OCI-LY7 (cell line): ENCODE data around the gene ENOX2. TPM values are rescaled to one million over a fixed set of nuclear protein-coding genes. Genes with fewer than 3 reads are reported as not detected.

Source experiments
- BruUV-seq: library from RNA; stranded (reverse); fragments of 400-500 nt; replicated peaks from 2 replicates; lab custom pipeline; 2021; lab: Mats Ljungman, UMichigan
- CTCF ChIA-PET: fragments of 300-600 bp; sonication (Branson Sonifier 250); formaldehyde crosslinking; loops from one replicate; lab custom pipeline; 2022; ENCODE audit warnings: antibody characterized with exemption; ENCODE audit not compliant: unreplicated experiment; lab: Charles Lee
- POLR2A ChIA-PET: fragments of 300-600 bp; sonication (Branson Sonifier 250); formaldehyde crosslinking; loops from one replicate; lab custom pipeline; 2022; ENCODE audit warnings: antibody characterized with exemption; lab: Charles Lee
- DNase-seq: peaks from one replicate; pipeline ENCODE4 v3.0.0-alpha.2; 2015; ENCODE audit warnings: low spot score
- H2AFZ ChIP-seq: fragments of 200-600 bp; sonication (generic), shearing (Covaris generic); 2 replicates; pipeline ENCODE4 v1.6.1; 2014; ENCODE audit warnings: mild to moderate bottlenecking, antibody characterized with exemption, low read length, moderate library complexity
- H3K27ac ChIP-seq: fragments of 200-600 bp; sonication (generic); 2 replicates; pipeline ENCODE4 v1.5.1; 2014; ENCODE audit warnings: mixed run types, low read depth, mild to moderate bottlenecking, moderate library complexity, low read length, inconsistent platforms; ENCODE audit not compliant: poor library complexity, severe bottlenecking
- H3K36me3 ChIP-seq: fragments of 200-600 bp; sonication (generic); 2 replicates; pipeline ENCODE4 v1.6.1; 2014; ENCODE audit warnings: mild to moderate bottlenecking, antibody characterized with exemption, low read length, moderate library complexity, mixed read lengths; ENCODE audit not compliant: insufficient read depth
- H3K4me1 ChIP-seq: fragments of 200-600 bp; sonication (generic); 2 replicates; pipeline ENCODE4 v1.5.1; 2014; ENCODE audit warnings: mild to moderate bottlenecking, low read length; ENCODE audit not compliant: insufficient read depth, poor library complexity, severe bottlenecking
- H3K4me2 ChIP-seq: fragments of 200-600 bp; sonication (generic); 2 replicates; pipeline ENCODE4 v1.6.1; 2014; ENCODE audit warnings: mild to moderate bottlenecking, low read length
- H3K4me3 ChIP-seq: fragments of 200-600 bp; sonication (generic); 2 replicates; pipeline ENCODE4 v1.5.1; 2014; ENCODE audit warnings: mild to moderate bottlenecking, low read depth, low read length; ENCODE audit not compliant: poor library complexity, severe bottlenecking
- H3K79me2 ChIP-seq: fragments of 200-600 bp; sonication (generic); 2 replicates; pipeline ENCODE4 v1.6.1; 2016; ENCODE audit warnings: low read depth, mild to moderate bottlenecking, low read length, moderate library complexity, mixed read lengths; ENCODE audit not compliant: insufficient read depth
- H3K9me2 ChIP-seq: fragments of 200-600 bp; sonication (generic); 2 replicates; pipeline ENCODE4 v1.6.1; 2016; ENCODE audit warnings: mild to moderate bottlenecking, low read length, mixed read lengths; ENCODE audit not compliant: insufficient read depth
- H3K9me3 ChIP-seq: fragments of 200-600 bp; sonication (generic); 2 replicates; pipeline ENCODE4 v1.6.1; 2014; ENCODE audit warnings: mild to moderate bottlenecking, mixed run types, low read length, mixed read lengths
- H4K20me1 ChIP-seq: fragments of 200-600 bp; sonication (generic); 2 replicates; pipeline ENCODE4 v1.6.1; 2014; ENCODE audit warnings: mild to moderate bottlenecking, antibody characterized with exemption, low read length, moderate library complexity, mixed read lengths; ENCODE audit not compliant: insufficient read depth
- CTCF ChIP-seq: fragments of 200-600 bp; sonication (generic); conservative IDR thresholded peaks from 2 replicates; pipeline ENCODE4 v1.5.1; 2014; ENCODE audit warnings: mild to moderate bottlenecking, antibody characterized with exemption, low read length, moderate library complexity, mixed read lengths
- EZH2phosphoT487 ChIP-seq: fragments of 200-600 bp; sonication (generic); IDR thresholded peaks from 2 replicates; pipeline ENCODE4 v1.6.1; 2018; ENCODE audit warnings: low read depth, borderline replicate concordance, mild to moderate bottlenecking, mixed run types, antibody characterized with exemption, low read length, moderate library complexity, mixed read lengths
- intact Hi-C: fragments of 100-400 bp; cut with micrococcal nuclease; formaldehyde crosslinking; loops from one replicate; pipeline ENCODE4 v1.10.0; 2022; ENCODE audit not compliant: unreplicated experiment
- total RNA-seq, 2 experiments: library from RNA; depleted of rRNA in 1 of 2; stranded (reverse); fragments of >200 nt in 1 of 2; shearing (Covaris generic) in 1 of 2; gene quantifications; 2 replicates each; pipeline ENCODE4 v1.2.3, GENCODE V29; 2014 to 2022

The ENOX2 gene
- total RNA-seq, 2 experiments from 2014 or later: 5.0 to 11.9 TPM

- no peak overlapping the region for H3K4me2 ChIP-seq
- H3K9me2 ChIP-seq: no peaks in the 10 kb centered on the region
- no peaks in the 10 kb centered on the region for H3K9me3 ChIP-seq
- no peak overlapping the region for H3K27ac ChIP-seq
- CTCF ChIA-PET: no interaction called here
- H2AFZ ChIP-seq: no peak overlapping the region
- intact Hi-C loops: no loop called here
- H3K79me2 ChIP-seq: no peaks in the 10 kb centered on the region
- H3K4me3 ChIP-seq: no peak overlapping the region
- no peaks in the 10 kb centered on the region for H3K36me3 ChIP-seq
- DNase-seq: no peak
- POLR2A ChIA-PET: no interaction called here
- H3K4me1 ChIP-seq: no peaks in the 10 kb centered on the region
- BruUV-seq: no TSS peak
- no peaks in the 10 kb centered on the region for H4K20me1 ChIP-seq
- TF ChIP-seq EZH2phosphoT487: no peak
- TF ChIP-seq CTCF: no peak
These were observed 253.3 kb downstream of the ENOX2 start for GRCh38 chrX:130649738-130650137.

- Histone ChIP-seq H2AFZ (no peak overlapping the region), H3K27ac (no peak overlapping the region), H4K20me1 (no peaks in the 10 kb centered on the region), H3K4me1 (no peaks in the 10 kb centered on the region), H3K36me3 (no peaks in the 10 kb centered on the region), H3K9me2 (no peaks in the 10 kb centered on the region), H3K4me3 (no peak overlapping the region), H3K9me3 (no peaks in the 10 kb centered on the region), H3K79me2 (no peaks in the 10 kb centered on the region), H3K4me2 (no peak overlapping the region)
- BruUV-seq: no TSS peak
- POLR2A ChIA-PET: no interaction called here
- TF ChIP-seq EZH2phosphoT487: no peak
- TF ChIP-seq CTCF: no peak
- CTCF ChIA-PET: no interaction called here
- intact Hi-C loops: no loop called here
- no peak for DNase-seq
These were observed 255.5 kb downstream of the ENOX2 start for GRCh38 chrX:130647468-130647867.

GRCh38 chrX:130645955-130646583 is 256.9 kb downstream of the ENOX2 start:
- Histone ChIP-seq H3K27ac (no peak overlapping the region), H3K4me2 (no peak overlapping the region), H4K20me1 (no peaks in the 10 kb centered on the region), H3K9me2 (no peaks in the 10 kb centered on the region), H2AFZ (no peak overlapping the region), H3K9me3 (no peaks in the 10 kb centered on the region), H3K36me3 (no peaks in the 10 kb centered on the region), H3K4me3 (no peak overlapping the region), H3K79me2 (no peaks in the 10 kb centered on the region), H3K4me1 (no peaks in the 10 kb centered on the region)
- intact Hi-C loops: no loop called here
- CTCF ChIA-PET: no interaction called here
- POLR2A ChIA-PET: no interaction called here
- no peak for DNase-seq
- no peak for TF ChIP-seq EZH2phosphoT487
- TF ChIP-seq CTCF: no peak
- BruUV-seq: no TSS peak
